ENCODE results near the gene NBL1.

The NBL1 gene

DNA sequence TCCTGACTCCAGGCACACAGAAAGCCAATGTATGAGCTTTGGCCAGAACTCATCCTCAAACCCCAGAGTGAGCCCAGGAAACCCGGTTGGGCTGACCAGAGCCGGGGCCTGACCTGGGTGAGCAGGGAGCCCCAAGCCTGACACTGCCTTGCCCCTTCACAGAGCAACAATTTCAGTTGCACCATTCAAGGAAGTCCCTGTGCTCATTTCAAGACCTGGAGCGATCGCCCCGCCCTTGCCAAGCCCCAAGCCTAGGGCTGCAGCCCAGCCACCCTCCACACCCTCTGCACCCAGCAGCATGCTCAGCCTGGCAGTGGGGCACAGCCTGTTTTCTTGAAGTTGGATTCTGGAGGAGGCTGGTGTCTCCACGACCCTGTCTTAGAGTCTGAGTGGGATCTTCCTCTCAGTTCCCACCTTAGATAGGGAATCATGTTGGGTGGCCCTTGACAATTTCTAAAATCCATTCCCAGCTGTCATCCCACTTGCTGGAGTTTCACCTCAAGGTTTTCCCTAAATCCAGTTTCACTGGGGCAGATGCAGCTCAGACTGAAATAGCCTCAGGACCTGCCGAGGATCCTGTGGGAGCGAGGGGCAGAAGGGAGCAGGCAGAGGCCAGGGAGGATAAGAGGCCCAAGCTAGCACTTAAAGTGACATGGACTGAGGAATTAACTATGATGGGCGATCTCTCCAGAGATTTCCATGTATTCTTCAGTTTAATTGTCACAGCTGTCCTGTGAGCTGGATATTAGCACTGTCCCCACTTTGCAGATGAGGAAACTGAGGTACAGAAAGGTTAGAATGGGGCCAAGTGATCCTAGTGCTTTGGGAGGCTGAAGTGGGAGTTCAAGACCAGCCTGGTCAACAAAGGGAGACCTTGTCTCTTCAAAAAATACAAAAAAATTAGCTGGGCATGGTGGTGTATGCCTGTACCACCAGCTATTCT lies 2.5 kb downstream of the NBL1 start:
- DNase-seq (ENCODE audit: low read depth) = no peak
- TF ChIP-seq, protein P1, sequence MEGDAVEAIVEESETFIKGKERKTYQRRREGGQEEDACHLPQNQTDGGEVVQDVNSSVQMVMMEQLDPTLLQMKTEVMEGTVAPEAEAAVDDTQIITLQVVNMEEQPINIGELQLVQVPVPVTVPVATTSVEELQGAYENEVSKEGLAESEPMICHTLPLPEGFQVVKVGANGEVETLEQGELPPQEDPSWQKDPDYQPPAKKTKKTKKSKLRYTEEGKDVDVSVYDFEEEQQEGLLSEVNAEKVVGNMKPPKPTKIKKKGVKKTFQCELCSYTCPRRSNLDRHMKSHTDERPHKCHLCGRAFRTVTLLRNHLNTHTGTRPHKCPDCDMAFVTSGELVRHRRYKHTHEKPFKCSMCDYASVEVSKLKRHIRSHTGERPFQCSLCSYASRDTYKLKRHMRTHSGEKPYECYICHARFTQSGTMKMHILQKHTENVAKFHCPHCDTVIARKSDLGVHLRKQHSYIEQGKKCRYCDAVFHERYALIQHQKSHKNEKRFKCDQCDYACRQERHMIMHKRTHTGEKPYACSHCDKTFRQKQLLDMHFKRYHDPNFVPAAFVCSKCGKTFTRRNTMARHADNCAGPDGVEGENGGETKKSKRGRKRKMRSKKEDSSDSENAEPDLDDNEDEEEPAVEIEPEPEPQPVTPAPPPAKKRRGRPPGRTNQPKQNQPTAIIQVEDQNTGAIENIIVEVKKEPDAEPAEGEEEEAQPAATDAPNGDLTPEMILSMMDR (IDR thresholded peaks at IDR 0.05; ENCODE audit: low read depth, low read length) = no peak
- TF ChIP-seq POLR2A (IDR thresholded peaks at IDR 0.05; ENCODE audit: extremely low read depth, insufficient read length) (no peak), MYC (IDR thresholded peaks at IDR 0.05; ENCODE audit: low read depth, low read length) (no peak)
- TF ChIP-seq, protein P2, sequence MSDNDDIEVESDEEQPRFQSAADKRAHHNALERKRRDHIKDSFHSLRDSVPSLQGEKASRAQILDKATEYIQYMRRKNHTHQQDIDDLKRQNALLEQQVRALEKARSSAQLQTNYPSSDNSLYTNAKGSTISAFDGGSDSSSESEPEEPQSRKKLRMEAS (IDR thresholded peaks at IDR 0.05; ENCODE audit: low read depth, low read length) = no peak
- H3K4me3 ChIP-seq (ENCODE audit: low read depth, low read length) = no peak overlapping the region

DNA sequence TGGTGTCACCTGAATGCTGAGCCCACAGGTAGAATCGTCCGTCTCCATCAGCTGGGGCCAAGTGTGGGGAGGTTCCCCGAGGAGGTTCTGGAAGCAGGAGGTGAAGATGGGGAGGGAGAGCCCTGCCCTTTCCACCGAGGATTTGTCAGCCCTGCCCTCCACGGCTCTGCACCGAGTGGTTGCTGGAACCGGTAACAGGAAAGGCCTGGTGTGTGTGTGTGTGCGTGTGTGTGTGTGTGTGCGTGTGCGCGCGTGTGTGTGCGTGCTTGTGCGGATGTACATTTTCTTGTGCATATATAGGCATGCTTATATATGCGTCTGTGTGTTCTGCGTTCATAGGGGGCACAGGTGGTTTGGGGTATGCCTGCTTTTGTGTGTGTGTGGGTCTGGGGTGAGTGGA lies 3.5 kb downstream of the NBL1 start:
- TF ChIP-seq POLR2A (IDR thresholded peaks at IDR 0.05; ENCODE audit: extremely low read depth, insufficient read length) (no peak), MYC (IDR thresholded peaks at IDR 0.05; ENCODE audit: low read depth, low read length) (no peak)
- TF ChIP-seq, protein P2 (IDR thresholded peaks at IDR 0.05; ENCODE audit: low read depth, low read length) = no peak
- TF ChIP-seq, protein P1 (IDR thresholded peaks at IDR 0.05; ENCODE audit: low read depth, low read length) = no peak
- no peak overlapping the region for H3K4me3 ChIP-seq (ENCODE audit: low read depth, low read length)
- DNase-seq (ENCODE audit: low read depth) = no peak

DNA sequence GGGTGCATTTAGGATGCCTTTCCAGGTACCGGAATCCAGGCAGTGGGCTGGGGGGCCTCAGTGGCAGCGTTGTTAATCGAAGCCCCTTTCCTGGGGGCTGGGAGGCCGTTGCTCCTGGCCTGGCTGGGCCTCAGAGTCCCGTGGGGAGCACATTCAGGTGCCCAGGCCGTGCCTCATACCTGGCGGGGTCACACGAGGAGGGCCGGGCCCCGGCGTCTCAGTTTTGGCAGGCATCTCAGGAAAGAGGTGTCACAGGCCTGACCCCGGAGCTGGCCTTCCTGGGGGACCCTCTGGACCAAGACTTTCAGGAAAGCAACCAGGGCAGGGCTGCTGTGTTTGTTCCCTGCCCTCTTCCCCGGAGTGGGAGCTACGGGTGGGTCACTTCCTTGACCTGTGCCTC lies 4.1 kb downstream of the NBL1 start:
- H3K4me3 ChIP-seq (ENCODE audit: low read depth, low read length) = no peak overlapping the region
- no peak for DNase-seq (ENCODE audit: low read depth)
- TF ChIP-seq, protein P2 (IDR thresholded peaks at IDR 0.05; ENCODE audit: low read depth, low read length) = no peak
- TF ChIP-seq, protein P1 (IDR thresholded peaks at IDR 0.05; ENCODE audit: low read depth, low read length) = no peak
- TF ChIP-seq MYC (IDR thresholded peaks at IDR 0.05; ENCODE audit: low read depth, low read length) = no peak
- TF ChIP-seq POLR2A (IDR thresholded peaks at IDR 0.05; ENCODE audit: extremely low read depth, insufficient read length) = no peak

DNA sequence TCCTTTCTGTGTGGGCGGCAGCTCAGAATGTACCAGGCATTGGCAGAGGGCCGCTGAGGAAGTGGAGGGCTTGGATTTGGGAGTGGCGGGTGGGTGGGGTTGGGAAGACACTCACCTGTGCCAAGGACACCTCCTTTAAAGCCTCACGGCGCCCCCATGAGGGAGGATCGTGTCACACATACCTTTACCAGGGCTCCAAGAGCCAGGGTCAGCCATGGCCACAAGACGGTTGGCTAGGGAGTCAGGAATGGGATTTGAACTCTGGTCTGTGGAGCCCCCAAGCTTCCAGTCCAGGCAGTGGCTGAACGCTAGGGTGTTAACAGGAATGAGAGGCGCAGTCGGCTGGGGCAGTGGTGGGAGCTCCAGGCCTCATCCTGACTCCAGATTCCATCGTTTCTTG lies 4.6 kb downstream of the NBL1 start:
- DNase-seq (ENCODE audit: low read depth) = no peak
- TF ChIP-seq MYC (IDR thresholded peaks at IDR 0.05; ENCODE audit: low read depth, low read length) (no peak), POLR2A (IDR thresholded peaks at IDR 0.05; ENCODE audit: extremely low read depth, insufficient read length) (no peak)
- TF ChIP-seq, protein P2 (IDR thresholded peaks at IDR 0.05; ENCODE audit: low read depth, low read length) = no peak
- TF ChIP-seq, protein P1 (IDR thresholded peaks at IDR 0.05; ENCODE audit: low read depth, low read length) = no peak
- H3K4me3 ChIP-seq (ENCODE audit: low read depth, low read length) = no peak overlapping the region

DNA sequence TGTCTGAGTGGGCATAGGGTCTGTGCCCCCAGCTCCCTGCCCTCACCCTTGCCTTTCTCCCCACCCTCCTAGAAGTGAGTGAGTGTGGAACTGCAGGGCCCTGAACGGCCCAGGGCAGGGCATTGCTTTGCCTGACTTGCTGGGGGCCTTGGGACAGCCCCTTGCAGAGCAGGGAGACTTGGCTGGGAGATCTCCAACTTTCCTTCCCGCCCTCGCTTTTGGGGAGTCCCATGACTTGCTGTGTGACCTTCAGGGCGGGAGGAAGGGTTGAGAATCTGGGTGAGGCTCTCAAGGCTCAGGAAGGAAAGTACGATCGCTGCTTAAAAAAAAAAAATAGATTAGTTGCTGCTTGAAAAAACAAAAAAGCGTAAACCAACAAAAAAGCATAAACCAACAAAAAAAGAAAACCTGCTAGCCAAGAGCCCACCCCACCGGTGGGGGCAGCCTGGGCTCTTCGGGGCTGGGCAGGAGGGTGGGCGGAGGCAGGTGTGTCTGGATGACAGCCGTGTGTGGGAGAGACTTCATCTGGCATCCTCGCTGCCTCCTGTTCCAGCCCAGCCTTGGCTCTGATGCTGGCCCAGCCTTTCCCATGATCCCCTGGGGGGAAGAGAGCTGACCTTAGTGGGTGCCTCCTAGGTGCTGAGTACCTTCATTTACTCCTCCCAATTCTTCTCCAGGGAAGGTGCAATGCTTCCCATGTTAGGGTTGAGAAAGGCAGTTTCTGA lies 6.5 kb downstream of the NBL1 start:
- DNase-seq (ENCODE audit: low read depth) = no peak
- no peak overlapping the region for H3K4me3 ChIP-seq (ENCODE audit: low read depth, low read length)
- TF ChIP-seq, protein P2 (IDR thresholded peaks at IDR 0.05; ENCODE audit: low read depth, low read length) = no peak
- TF ChIP-seq, protein P1 (IDR thresholded peaks at IDR 0.05; ENCODE audit: low read depth, low read length) = no peak
- TF ChIP-seq MYC (IDR thresholded peaks at IDR 0.05; ENCODE audit: low read depth, low read length) = no peak
- TF ChIP-seq POLR2A (IDR thresholded peaks at IDR 0.05; ENCODE audit: extremely low read depth, insufficient read length) = no peak

Data from NB4 (cell line).